GM12878 (cell line): ENCODE measurements around the gene RAB3IL1. TPM values are rescaled to one million over a fixed set of nuclear protein-coding genes. Genes with fewer than 3 reads are reported as not detected.

ENCODE experiments used
- ATAC-seq: fragments of 200-7000 bp; cut with Tn5 transposase; 3 replicates; pipeline ENCODE4 v1.9.1; 2020; ENCODE audit warnings: mild to moderate bottlenecking, moderate library complexity
- BruUV-seq: library from RNA; stranded (reverse); fragments of 400-500 nt; replicated peaks from 2 replicates; lab custom pipeline; 2021; lab: Mats Ljungman, UMichigan
- CTCF ChIA-PET: fragments of 300-600 bp; sonication (Branson Sonifier 250); formaldehyde crosslinking; extraction: SDS; loops from one replicate; lab custom pipeline; 2021; ENCODE audit warnings: inconsistent platforms; lab: Yijun Ruan, JAX
- POLR2A ChIA-PET: fragments of 350-600 bp; formaldehyde crosslinking; extraction: SDS; loops from one replicate; lab custom pipeline; 2021; ENCODE audit warnings: inconsistent platforms; lab: Charles Lee
- RAD21 ChIA-PET: fragments of 300-600 bp; sonication (Branson Sonifier 250); formaldehyde crosslinking; loops from one replicate; lab custom pipeline; 2023; ENCODE audit warnings: antibody characterized with exemption; ENCODE audit not compliant: unreplicated experiment; lab: Charles Lee
- SMC1A ChIA-PET: fragments of 300-600 bp; sonication (Branson Sonifier 250); formaldehyde crosslinking; loops from one replicate; lab custom pipeline; 2023; ENCODE audit not compliant: unreplicated experiment, uncharacterized antibody; lab: Charles Lee
- DNase-seq: peaks from one replicate; pipeline ENCODE4 v3.0.0-alpha.2; 2011; ENCODE audit warnings: low read depth, low spot score
- FAIRE-seq: peaks from 3 replicates; lab custom pipeline; 2011; peaks lifted over from hg19 to GRCh38; lab: Jason Lieb, UNC
- H2AFZ ChIP-seq: 2 replicates; pipeline ENCODE4 v1.6.0; 2011; ENCODE audit warnings: low read depth, low read length, control low read depth; ENCODE audit not compliant: control insufficient read depth
- H3K27ac ChIP-seq: 2 replicates; pipeline ENCODE4 v1.5.1; 2011; ENCODE audit warnings: control low read depth; ENCODE audit not compliant: control insufficient read depth, insufficient read depth
- H3K27me3 ChIP-seq, 2 experiments: replicated peaks in 1 of 2; 2 replicates each; pipeline versions ENCODE4 v1.6.0 to v1.6.1; 2011; ENCODE audit warnings: low read length in 1 of 2; ENCODE audit not compliant: control insufficient read depth in 2 of 2, insufficient read depth in 2 of 2
- H3K36me3 ChIP-seq, 2 experiments: 2 replicates each; pipeline ENCODE4 v1.5.1; 2011; ENCODE audit warnings: low read length in 1 of 2; ENCODE audit not compliant: control insufficient read depth in 2 of 2, insufficient read depth in 2 of 2
- H3K4me1 ChIP-seq: 2 replicates; pipeline ENCODE4 v1.6.1; 2011; ENCODE audit warnings: mild to moderate bottlenecking, low read length, moderate library complexity, mixed read lengths; ENCODE audit not compliant: control insufficient read depth, insufficient read depth
- H3K4me2 ChIP-seq: 2 replicates; pipeline ENCODE4 v1.6.0; 2011; ENCODE audit warnings: control low read depth; ENCODE audit not compliant: control insufficient read depth, insufficient read depth
- H3K4me3 ChIP-seq: fragments of 200-600 bp; sonication (generic); 2 replicates; pipeline ENCODE4 v1.5.1; 2016
- H3K79me2 ChIP-seq: 2 replicates; pipeline ENCODE4 v1.6.0; 2011; ENCODE audit warnings: low read length; ENCODE audit not compliant: control insufficient read depth, insufficient read depth
- H3K9ac ChIP-seq: 2 replicates; pipeline ENCODE4 v1.8.0; 2011; ENCODE audit warnings: low read length, control low read depth, mixed read lengths; ENCODE audit not compliant: control insufficient read depth, insufficient read depth
- H3K9me3 ChIP-seq: replicated peaks from 3 replicates; pipeline ENCODE4 v1.5.1; 2011; ENCODE audit warnings: mild to moderate bottlenecking, low read length; ENCODE audit not compliant: control insufficient read depth, insufficient read depth
- H4K20me1 ChIP-seq: 2 replicates; pipeline ENCODE4 v1.6.0; 2011; ENCODE audit not compliant: control insufficient read depth, insufficient read depth
- CTCF ChIP-seq, 3 experiments: IDR thresholded peaks in 2 of 3; conservative IDR thresholded peaks in 1 of 3; 2 replicates each; pipeline ENCODE4 v1.5.1; 2011; ENCODE audit warnings: low read depth in 3 of 3, low read length in 3 of 3, mild to moderate bottlenecking in 3 of 3, control low read depth in 2 of 3, moderate library complexity in 2 of 3, inconsistent platforms in 1 of 3, mixed read lengths in 1 of 3; ENCODE audit not compliant: control insufficient read depth in 2 of 3, insufficient read depth in 1 of 3; ENCODE audit errors: extremely low read depth in 1 of 3
- E4F1 ChIP-seq: fragments of 450-650 bp; IDR thresholded peaks from 2 replicates; pipeline ENCODE4 v1.6.1; 2018; ENCODE audit warnings: borderline replicate concordance, mild to moderate bottlenecking; ENCODE audit not compliant: partially characterized antibody
- MLLT1 ChIP-seq: fragments of 450-650 bp; IDR thresholded peaks from 2 replicates; pipeline ENCODE4 v1.6.1; 2016; ENCODE audit warnings: mild to moderate bottlenecking
- NBN ChIP-seq: fragments of 450-650 bp; IDR thresholded peaks from 2 replicates; pipeline ENCODE4 v1.6.1; 2016
- NFYB ChIP-seq: IDR thresholded peaks from 2 replicates; pipeline ENCODE4 v1.6.1; 2011; ENCODE audit warnings: low read depth, mild to moderate bottlenecking, low read length, improper control_type of control experiment, moderate library complexity; ENCODE audit not compliant: insufficient read depth
- PBX3 ChIP-seq: IDR thresholded peaks from 2 replicates; pipeline ENCODE4 v1.6.1; 2011; ENCODE audit warnings: mild to moderate bottlenecking, low read depth, low read length, moderate library complexity; ENCODE audit not compliant: insufficient replicate concordance
- SUZ12 ChIP-seq: fragments of 200-600 bp; sonication (generic); IDR thresholded peaks from one replicate; pipeline ENCODE4 v1.6.1; 2018; ENCODE audit warnings: antibody characterized with exemption, mild to moderate bottlenecking; ENCODE audit not compliant: unreplicated experiment
- TCF12 ChIP-seq: IDR thresholded peaks from 2 replicates; pipeline ENCODE4 v1.6.1; 2011; ENCODE audit warnings: low read depth, mild to moderate bottlenecking, low read length
- ZNF384 ChIP-seq: IDR thresholded peaks from 2 replicates; pipeline ENCODE4 v1.6.1; 2012; ENCODE audit warnings: low read depth, mild to moderate bottlenecking, low read length, improper control_type of control experiment, borderline replicate concordance
- WGBS: methylation state at CpG from one replicate; pipeline ENCODE4 v1.1.6; 2016; ENCODE audit warnings: low lambda C conversion rate; ENCODE audit not compliant: insufficient replicate concordance, insufficient coverage; ENCODE audit errors: missing lambda C conversion rate; 5-methylcytosine and 5-hydroxymethylcytosine counted together
- in situ Hi-C: fragments of 300-500 bp; cut with MboI; formaldehyde crosslinking; loops from 9 replicates; pipeline ENCODE4 v1.14.3; 2018; ENCODE audit warnings: mixed read lengths
- intact Hi-C: fragments of 100-400 bp; cut with micrococcal nuclease; formaldehyde crosslinking; loops from one replicate; pipeline ENCODE4 v1.14.2; 2022; ENCODE audit not compliant: unreplicated experiment
- polyA plus RNA-seq, 11 experiments: library from polyadenylated mRNA; depleted of rRNA in 4 of 11; unstranded in 6 of 11; stranded (reverse) in 5 of 11; fragments of >200 nt; fragmentation: Nextera tagmentation in 4 of 11; fragmentation: Illumina TruSeq in 1 of 11; extraction: Ambion mirVana in 4 of 11; extraction: Trizol in 1 of 11; gene quantifications; 1 replicate in 1 of 11; 2 replicates in 10 of 11; pipeline versions ENCODE4 v1.2.1 to v1.2.3, GENCODE V29; 2011 to 2016; ENCODE audit warnings: inconsistent platforms in 2 of 11, missing spikeins in 2 of 11, low read depth in 1 of 11
- total RNA-seq, 4 experiments: library from RNA; depleted of rRNA in 3 of 4; stranded (reverse); fragments of >200 nt in 3 of 4; fragmentation: Illumina TruSeq in 1 of 4; extraction: Trizol in 1 of 4; gene quantifications; 2 replicates each; pipeline versions ENCODE4 v1.2.1 to v1.2.3, GENCODE V29; 2013 to 2021
- TF ChIP-seq, protein P1 (sequence below): IDR thresholded peaks from 2 replicates; pipeline ENCODE4 v1.6.1; 2011; ENCODE audit warnings: borderline replicate concordance, low read depth, mild to moderate bottlenecking, moderate library complexity, low read length; ENCODE audit not compliant: insufficient read depth, poor library complexity, severe bottlenecking

The RAB3IL1 gene
- total and polyA plus RNA-seq, 10 of the 15 experiments (the other 5 are each of a cell fraction or from before 2014, with no cell fraction given) = 0.04 TPM; not detected in 9

DNA sequence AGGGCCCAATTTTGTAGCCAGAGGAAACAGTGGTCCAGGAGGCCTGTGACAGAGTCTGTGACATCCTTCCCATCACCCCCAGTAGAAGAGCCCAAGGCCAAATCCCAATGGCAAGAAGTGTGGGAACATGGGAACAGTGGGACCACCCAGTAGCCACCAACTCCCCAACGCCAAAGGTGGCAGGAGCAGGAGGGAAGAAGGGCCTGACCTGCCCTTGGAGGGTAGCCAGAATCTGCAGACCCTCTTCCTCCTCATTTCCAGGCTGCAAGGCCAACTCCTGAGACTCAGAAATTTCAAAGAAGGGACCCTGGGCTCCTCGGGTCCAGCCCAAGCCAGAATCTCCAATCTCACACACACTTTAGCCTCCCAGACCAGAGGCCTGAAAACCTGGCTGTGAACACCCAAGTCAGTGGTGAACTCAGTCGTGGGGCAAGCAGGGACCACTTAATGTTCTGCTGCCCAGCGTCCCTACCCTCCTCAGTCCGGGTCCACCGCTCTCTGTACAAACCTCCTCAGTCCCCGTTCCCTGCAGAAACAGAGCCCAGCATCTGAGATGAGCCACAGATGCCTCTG is 6.2 kb downstream of the RAB3IL1 start:
- no peak for FAIRE-seq
- ChIA-PET CTCF (interaction anchor here (1.1 kb wide), 1 partner anchor 36 kb away, joined by 4 read pairs; no protein-coding TSS in a partner anchor), RAD21 (no interaction called here), SMC1A (no interaction called here), POLR2A (no interaction called here)
- H4K20me1 ChIP-seq = no peaks in the 10 kb centered on the region
- ATAC-seq = no peak
- no TSS peak for BruUV-seq
- WGBS = 20% methylated on average over 7 of the region's 7 CpGs
- no peak overlapping the region for H3K27ac ChIP-seq
- H3K4me2 ChIP-seq = no peak overlapping the region
- H3K27me3 ChIP-seq = no peaks in the 10 kb centered on the region; a peak in 1 of 4 replicates
- H3K4me1 ChIP-seq = no peaks in the 10 kb centered on the region
- TF ChIP-seq E4F1 = no peak
- no peak for TF ChIP-seq ZNF384
- TF ChIP-seq SUZ12 = no peak
- no peak for TF ChIP-seq NBN
- TF ChIP-seq PBX3 = no peak
- TF ChIP-seq NFYB = no peak
- no peak for TF ChIP-seq CTCF (IDR thresholded peaks at IDR 0.05 in 2 of 3, conservative IDR thresholded peaks at IDR 0.05 in 1 of 3; ENCODE audit: control insufficient read depth in 2 of 3, extremely low read depth in 1 of 3, insufficient read depth in 1 of 3, low read depth in 3 of 3, low read length in 3 of 3)
- TF ChIP-seq MLLT1 = no peak
- TF ChIP-seq TCF12 = no peak
- TF ChIP-seq, protein P1, sequence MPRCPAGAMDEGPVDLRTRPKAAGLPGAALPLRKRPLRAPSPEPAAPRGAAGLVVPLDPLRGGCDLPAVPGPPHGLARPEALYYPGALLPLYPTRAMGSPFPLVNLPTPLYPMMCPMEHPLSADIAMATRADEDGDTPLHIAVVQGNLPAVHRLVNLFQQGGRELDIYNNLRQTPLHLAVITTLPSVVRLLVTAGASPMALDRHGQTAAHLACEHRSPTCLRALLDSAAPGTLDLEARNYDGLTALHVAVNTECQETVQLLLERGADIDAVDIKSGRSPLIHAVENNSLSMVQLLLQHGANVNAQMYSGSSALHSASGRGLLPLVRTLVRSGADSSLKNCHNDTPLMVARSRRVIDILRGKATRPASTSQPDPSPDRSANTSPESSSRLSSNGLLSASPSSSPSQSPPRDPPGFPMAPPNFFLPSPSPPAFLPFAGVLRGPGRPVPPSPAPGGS = no peak
- DNase-seq = no peak
- in situ Hi-C loops = no loop called here
- H2AFZ ChIP-seq = no peak overlapping the region
- no peaks in the 10 kb centered on the region for H3K79me2 ChIP-seq
- intact Hi-C loops = no loop called here
- no peak overlapping the region for H3K9ac ChIP-seq
- no peak overlapping the region for H3K4me3 ChIP-seq
- no peaks in the 10 kb centered on the region for H3K9me3 ChIP-seq
- no peaks in the 10 kb centered on the region for H3K36me3 ChIP-seq
